ENCODE data around the gene HMG20B.

HMG20B gene

DNA sequence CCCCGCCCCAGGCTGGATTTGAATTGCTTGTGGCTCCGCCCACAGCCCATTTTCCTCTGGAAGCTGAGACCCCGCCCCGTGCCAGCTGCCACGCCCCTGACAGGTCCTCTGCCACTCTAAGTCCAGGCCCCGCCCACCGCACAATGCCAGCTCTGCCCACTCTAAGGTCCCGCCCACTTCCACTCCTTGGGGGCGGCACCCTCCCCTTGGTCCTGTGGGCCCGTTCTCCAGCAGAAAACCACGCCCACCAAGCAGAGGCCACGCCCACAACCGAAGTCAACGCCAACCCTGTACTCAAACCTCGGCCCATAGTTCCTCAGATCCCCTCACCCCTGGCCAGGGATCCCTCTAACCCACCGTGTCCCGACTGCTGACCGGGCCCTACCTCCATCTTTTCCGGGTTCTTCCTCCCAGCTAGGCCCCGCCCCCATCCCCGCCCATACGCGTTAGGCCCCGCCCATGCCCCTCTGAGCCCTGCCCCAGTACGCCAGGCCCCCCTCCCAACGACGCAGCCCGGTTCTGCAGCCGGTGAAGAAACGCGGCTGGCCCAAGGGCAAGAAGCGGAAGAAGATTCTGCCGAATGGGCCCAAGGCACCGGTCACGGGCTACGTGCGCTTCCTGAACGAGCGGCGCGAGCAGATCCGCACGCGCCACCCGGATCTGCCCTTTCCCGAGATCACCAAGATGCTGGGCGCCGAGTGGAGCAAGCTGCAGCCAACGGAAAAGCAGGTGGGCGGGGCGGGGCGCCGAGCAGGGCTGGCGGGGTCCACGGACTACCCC is 1.3 kb downstream of the HMG20B start:
- peaks cover 22 to 28% of the 10 kb centered on the region in 2 experiments for H3K4me1 ChIP-seq (ENCODE audit: control insufficient read depth in 1 of 2, insufficient read depth in 1 of 2, low read depth in 1 of 2, low read length in 1 of 2)
- no peaks in the 10 kb centered on the region for H3K9me3 ChIP-seq
- TF ChIP-seq, protein P1, sequence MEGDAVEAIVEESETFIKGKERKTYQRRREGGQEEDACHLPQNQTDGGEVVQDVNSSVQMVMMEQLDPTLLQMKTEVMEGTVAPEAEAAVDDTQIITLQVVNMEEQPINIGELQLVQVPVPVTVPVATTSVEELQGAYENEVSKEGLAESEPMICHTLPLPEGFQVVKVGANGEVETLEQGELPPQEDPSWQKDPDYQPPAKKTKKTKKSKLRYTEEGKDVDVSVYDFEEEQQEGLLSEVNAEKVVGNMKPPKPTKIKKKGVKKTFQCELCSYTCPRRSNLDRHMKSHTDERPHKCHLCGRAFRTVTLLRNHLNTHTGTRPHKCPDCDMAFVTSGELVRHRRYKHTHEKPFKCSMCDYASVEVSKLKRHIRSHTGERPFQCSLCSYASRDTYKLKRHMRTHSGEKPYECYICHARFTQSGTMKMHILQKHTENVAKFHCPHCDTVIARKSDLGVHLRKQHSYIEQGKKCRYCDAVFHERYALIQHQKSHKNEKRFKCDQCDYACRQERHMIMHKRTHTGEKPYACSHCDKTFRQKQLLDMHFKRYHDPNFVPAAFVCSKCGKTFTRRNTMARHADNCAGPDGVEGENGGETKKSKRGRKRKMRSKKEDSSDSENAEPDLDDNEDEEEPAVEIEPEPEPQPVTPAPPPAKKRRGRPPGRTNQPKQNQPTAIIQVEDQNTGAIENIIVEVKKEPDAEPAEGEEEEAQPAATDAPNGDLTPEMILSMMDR (IDR thresholded peaks at IDR 0.05): no peak
- no peaks in the 10 kb centered on the region for H3K27me3 ChIP-seq
- peaks cover 5% of the 10 kb centered on the region for H3K36me3 ChIP-seq
- H3K4me3 ChIP-seq (ENCODE audit: low read depth in 1 of 2, low read length in 1 of 2): peak overlapping the region; percentile 83 to 99
- peak overlapping the region; percentile 86 for H3K27ac ChIP-seq

DNA sequence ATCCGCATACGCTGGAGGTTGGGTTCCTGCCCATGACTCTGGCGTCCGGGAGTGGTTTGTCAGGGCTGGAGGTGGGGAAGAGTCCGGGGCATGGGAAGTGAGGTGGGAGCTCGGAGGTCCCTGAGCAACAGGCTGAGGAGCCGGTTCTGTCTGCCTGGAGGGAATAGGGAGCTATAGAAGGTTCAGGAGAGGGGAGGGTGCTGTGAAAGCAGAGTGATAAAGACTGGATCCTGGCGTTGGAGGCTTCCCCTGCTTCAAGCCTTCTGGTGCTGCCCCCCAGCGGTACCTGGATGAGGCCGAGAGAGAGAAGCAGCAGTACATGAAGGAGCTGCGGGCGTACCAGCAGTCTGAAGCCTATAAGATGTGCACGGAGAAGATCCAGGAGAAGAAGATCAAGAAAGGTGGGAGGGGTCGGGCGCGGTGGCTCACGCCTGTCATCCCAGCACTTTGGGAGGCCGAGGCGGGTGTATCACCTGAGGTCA is 2.6 kb downstream of the HMG20B start:
- peaks cover 22 to 28% of the 10 kb centered on the region in 2 experiments for H3K4me1 ChIP-seq (ENCODE audit: control insufficient read depth in 1 of 2, insufficient read depth in 1 of 2, low read depth in 1 of 2, low read length in 1 of 2)
- TF ChIP-seq, protein P1 (IDR thresholded peaks at IDR 0.05): no peak
- H3K9me3 ChIP-seq: no peaks in the 10 kb centered on the region
- peaks cover 5% of the 10 kb centered on the region for H3K36me3 ChIP-seq
- H3K27ac ChIP-seq: peak overlapping the region; percentile 3
- no peak overlapping the region for H3K4me3 ChIP-seq (ENCODE audit: low read depth in 1 of 2, low read length in 1 of 2)
- H3K27me3 ChIP-seq: no peaks in the 10 kb centered on the region

DNA sequence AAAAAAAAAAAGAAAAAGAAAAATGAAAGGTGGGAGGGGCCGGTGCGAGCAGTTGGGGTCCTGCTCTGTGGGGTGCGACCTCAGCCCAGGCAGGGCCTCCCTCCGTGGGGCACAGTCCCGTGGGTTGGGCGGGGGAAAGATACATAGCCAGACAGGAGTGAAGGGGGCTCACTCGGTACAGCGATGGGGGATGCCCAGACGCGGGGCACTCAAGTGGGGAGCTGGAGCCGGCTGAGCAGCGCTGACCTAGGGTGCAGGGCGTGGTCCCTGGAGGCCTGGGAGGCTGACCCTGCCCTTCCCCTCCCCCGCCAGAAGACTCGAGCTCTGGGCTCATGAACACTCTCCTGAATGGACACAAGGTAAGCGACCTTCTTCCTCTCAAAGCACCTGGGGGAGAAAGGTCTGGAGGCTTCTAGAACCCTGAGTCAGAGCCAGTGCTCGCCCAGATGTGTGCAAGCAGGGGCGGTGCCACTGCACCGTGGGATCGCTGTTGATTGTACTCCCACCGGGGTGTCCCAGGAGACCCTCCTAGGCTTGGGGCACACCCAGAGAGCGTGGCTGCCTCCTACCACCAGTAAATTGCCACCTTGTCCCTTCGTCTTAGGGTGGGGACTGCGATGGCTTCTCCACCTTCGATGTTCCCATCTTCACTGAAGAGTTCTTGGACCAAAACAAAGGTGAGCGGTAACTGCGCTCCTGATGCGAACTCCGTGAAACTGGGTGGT is 3.4 kb downstream of the HMG20B start:
- H3K27me3 ChIP-seq: no peaks in the 10 kb centered on the region
- TF ChIP-seq, protein P1 (IDR thresholded peaks at IDR 0.05): no peak
- peak overlapping the region; percentile 39 to 56 for H3K4me3 ChIP-seq (ENCODE audit: low read depth in 1 of 2, low read length in 1 of 2)
- no peak overlapping the region for H3K27ac ChIP-seq
- H3K9me3 ChIP-seq: no peaks in the 10 kb centered on the region
- peaks cover 5% of the 10 kb centered on the region for H3K36me3 ChIP-seq
- peaks cover 22 to 28% of the 10 kb centered on the region in 2 experiments for H3K4me1 ChIP-seq (ENCODE audit: control insufficient read depth in 1 of 2, insufficient read depth in 1 of 2, low read depth in 1 of 2, low read length in 1 of 2)

DNA sequence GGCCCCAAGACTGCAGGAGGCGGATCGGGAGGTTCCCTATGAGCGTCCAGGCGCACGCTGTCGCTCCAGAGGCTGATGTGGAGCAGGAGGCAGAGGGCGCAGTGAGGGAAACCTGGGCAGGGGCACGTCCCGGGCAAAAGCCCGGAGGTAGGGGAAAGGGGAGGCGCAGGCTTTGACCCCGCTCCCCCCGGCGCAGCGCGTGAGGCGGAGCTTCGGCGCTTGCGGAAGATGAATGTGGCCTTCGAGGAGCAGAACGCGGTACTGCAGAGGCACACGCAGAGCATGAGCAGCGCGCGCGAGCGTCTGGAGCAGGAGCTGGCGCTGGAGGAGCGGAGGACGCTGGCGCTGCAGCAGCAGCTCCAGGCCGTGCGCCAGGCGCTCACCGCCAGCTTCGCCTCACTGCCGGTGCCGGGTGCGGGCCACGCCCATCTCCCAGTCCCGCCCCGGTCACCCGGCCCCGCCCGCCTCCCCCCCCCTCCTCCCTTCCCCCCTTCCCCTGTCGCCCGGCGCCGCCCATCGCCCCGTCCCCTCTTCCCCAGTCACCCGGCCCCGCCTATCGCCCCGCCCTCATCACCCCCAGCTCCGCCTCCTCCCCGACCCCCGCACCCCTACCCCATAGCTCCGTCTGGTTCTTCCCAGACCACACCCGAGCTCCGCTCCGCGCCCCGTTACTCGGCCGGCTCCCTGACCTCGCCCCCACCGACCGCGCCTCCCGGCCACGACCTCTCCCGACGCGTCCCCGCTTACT is 4.1 kb downstream of the HMG20B start:
- Histone ChIP-seq H3K27ac (no peak overlapping the region), H3K36me3 (peaks cover 5% of the 10 kb centered on the region), H3K4me1 (ENCODE audit: control insufficient read depth in 1 of 2, insufficient read depth in 1 of 2, low read depth in 1 of 2, low read length in 1 of 2) (peaks cover 21 to 25% of the 10 kb centered on the region in 2 experiments), H3K9me3 (no peaks in the 10 kb centered on the region), H3K4me3 (ENCODE audit: low read depth in 1 of 2, low read length in 1 of 2) (peak overlapping the region; percentile 39 to 56), H3K27me3 (no peaks in the 10 kb centered on the region)
- TF ChIP-seq, protein P1 (IDR thresholded peaks at IDR 0.05): no peak

DNA sequence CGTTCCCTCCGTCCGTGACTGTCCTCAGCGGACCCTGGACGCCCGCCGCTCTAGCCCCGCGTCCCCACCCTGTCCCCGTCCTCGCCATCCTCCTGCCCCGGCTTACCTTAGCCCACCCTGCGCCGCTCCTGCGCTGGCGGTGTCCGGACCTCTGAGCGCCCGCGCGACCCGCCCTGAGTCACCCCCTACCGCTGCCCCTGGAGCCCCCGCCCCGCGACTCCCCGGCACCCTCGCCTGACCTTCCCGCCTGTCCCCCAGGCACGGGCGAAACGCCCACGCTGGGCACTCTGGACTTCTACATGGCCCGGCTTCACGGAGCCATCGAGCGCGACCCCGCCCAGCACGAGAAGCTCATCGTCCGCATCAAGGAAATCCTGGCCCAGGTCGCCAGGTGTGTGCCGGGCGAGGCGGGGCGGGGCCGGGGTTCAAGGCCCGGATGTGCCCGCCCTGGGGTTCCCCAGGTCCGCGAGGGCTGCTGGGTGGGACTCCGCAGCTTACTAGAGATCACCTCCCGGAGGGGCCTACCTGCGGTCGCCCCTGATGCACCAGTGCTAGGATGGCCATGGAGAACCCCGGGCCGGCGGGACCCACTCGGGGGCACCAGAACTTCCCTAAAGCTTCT is 5.1 kb downstream of the HMG20B start:
- Histone ChIP-seq H3K4me1 (ENCODE audit: control insufficient read depth in 1 of 2, insufficient read depth in 1 of 2, low read depth in 1 of 2, low read length in 1 of 2) (peaks cover 16 to 19% of the 10 kb centered on the region in 2 experiments), H3K36me3 (peaks cover 5% of the 10 kb centered on the region), H3K27me3 (no peaks in the 10 kb centered on the region), H3K4me3 (ENCODE audit: low read depth in 1 of 2, low read length in 1 of 2) (no peak overlapping the region), H3K27ac (no peak overlapping the region), H3K9me3 (no peaks in the 10 kb centered on the region)
- TF ChIP-seq, protein P1 (IDR thresholded peaks at IDR 0.05): no peak

Data from neutrophil (primary cell).